ENCODE measurements around the gene ZFYVE9. TPM values are rescaled to one million over a fixed set of nuclear protein-coding genes. Genes with fewer than 3 reads are reported as not detected.

Gene ZFYVE9
- total RNA-seq, 1 experiment from 2014 or later, result 19.6 TPM

- no peak for TF ChIP-seq STAT6 (CRISPR knock-in tag; conservative IDR thresholded peaks at IDR 0.05; ENCODE audit: low read depth)
- TF ChIP-seq, protein P1, sequence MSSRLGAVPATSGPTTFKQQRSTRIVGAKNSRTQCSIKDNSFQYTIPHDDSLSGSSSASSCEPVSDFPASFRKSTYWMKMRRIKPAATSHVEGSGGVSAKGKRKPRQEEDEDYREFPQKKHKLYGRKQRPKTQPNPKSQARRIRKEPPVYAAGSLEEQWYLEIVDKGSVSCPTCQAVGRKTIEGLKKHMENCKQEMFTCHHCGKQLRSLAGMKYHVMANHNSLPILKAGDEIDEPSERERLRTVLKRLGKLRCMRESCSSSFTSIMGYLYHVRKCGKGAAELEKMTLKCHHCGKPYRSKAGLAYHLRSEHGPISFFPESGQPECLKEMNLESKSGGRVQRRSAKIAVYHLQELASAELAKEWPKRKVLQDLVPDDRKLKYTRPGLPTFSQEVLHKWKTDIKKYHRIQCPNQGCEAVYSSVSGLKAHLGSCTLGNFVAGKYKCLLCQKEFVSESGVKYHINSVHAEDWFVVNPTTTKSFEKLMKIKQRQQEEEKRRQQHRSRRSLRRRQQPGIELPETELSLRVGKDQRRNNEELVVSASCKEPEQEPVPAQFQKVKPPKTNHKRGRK (CRISPR knock-in tag; IDR thresholded peaks at IDR 0.05; ENCODE audit: borderline replicate concordance), result no peak
- TF ChIP-seq TEAD1 (CRISPR knock-in tag; IDR thresholded peaks at IDR 0.05), result no peak
- TF ChIP-seq ZNF532 (CRISPR knock-in tag; IDR thresholded peaks at IDR 0.05; ENCODE audit: borderline replicate concordance), result 0 out of 2 replicates have a peak, but pooled peaks have one; percentile 18
- no peak for TF ChIP-seq GRHL2 (CRISPR knock-in tag; IDR thresholded peaks at IDR 0.05; ENCODE audit: insufficient replicate concordance, severe bottlenecking)
- no peak for TF ChIP-seq NR3C1 (CRISPR knock-in tag; conservative IDR thresholded peaks at IDR 0.05; ENCODE audit: low read depth)
- no peak for TF ChIP-seq NR2C2 (CRISPR knock-in tag; IDR thresholded peaks at IDR 0.05)
- TF ChIP-seq ZNF423 (CRISPR knock-in tag; IDR thresholded peaks at IDR 0.05), result no peak
- TF ChIP-seq MXD4 (CRISPR knock-in tag; IDR thresholded peaks at IDR 0.05; ENCODE audit: borderline replicate concordance), result no peak
- TF ChIP-seq SOX15 (CRISPR knock-in tag; IDR thresholded peaks at IDR 0.05), result no peak
- TF ChIP-seq CREM (CRISPR knock-in tag; IDR thresholded peaks at IDR 0.05), result peak; percentile 81
- TF ChIP-seq, protein P2, sequence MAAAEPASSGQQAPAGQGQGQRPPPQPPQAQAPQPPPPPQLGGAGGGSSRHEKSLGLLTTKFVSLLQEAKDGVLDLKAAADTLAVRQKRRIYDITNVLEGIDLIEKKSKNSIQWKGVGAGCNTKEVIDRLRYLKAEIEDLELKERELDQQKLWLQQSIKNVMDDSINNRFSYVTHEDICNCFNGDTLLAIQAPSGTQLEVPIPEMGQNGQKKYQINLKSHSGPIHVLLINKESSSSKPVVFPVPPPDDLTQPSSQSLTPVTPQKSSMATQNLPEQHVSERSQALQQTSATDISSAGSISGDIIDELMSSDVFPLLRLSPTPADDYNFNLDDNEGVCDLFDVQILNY (CRISPR knock-in tag; IDR thresholded peaks at IDR 0.05), result no peak
- no peak for TF ChIP-seq SMAD3 (CRISPR knock-in tag; IDR thresholded peaks at IDR 0.05; ENCODE audit: borderline replicate concordance)
- no peak; the same call in 1 of the 2 replicates for TF ChIP-seq USF2 (CRISPR knock-in tag; IDR thresholded peaks at IDR 0.05)
- no peak for TF ChIP-seq ZNF425 (CRISPR knock-in tag; conservative IDR thresholded peaks at IDR 0.05)
- TF ChIP-seq, protein P3, sequence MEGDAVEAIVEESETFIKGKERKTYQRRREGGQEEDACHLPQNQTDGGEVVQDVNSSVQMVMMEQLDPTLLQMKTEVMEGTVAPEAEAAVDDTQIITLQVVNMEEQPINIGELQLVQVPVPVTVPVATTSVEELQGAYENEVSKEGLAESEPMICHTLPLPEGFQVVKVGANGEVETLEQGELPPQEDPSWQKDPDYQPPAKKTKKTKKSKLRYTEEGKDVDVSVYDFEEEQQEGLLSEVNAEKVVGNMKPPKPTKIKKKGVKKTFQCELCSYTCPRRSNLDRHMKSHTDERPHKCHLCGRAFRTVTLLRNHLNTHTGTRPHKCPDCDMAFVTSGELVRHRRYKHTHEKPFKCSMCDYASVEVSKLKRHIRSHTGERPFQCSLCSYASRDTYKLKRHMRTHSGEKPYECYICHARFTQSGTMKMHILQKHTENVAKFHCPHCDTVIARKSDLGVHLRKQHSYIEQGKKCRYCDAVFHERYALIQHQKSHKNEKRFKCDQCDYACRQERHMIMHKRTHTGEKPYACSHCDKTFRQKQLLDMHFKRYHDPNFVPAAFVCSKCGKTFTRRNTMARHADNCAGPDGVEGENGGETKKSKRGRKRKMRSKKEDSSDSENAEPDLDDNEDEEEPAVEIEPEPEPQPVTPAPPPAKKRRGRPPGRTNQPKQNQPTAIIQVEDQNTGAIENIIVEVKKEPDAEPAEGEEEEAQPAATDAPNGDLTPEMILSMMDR (IDR thresholded peaks at IDR 0.05), result peak; percentile 56; the same call in 1 of the 2 replicates
- no peak for TF ChIP-seq IRF2 (CRISPR knock-in tag; IDR thresholded peaks at IDR 0.05; ENCODE audit: borderline replicate concordance, low read depth)
- TF ChIP-seq, protein P4, sequence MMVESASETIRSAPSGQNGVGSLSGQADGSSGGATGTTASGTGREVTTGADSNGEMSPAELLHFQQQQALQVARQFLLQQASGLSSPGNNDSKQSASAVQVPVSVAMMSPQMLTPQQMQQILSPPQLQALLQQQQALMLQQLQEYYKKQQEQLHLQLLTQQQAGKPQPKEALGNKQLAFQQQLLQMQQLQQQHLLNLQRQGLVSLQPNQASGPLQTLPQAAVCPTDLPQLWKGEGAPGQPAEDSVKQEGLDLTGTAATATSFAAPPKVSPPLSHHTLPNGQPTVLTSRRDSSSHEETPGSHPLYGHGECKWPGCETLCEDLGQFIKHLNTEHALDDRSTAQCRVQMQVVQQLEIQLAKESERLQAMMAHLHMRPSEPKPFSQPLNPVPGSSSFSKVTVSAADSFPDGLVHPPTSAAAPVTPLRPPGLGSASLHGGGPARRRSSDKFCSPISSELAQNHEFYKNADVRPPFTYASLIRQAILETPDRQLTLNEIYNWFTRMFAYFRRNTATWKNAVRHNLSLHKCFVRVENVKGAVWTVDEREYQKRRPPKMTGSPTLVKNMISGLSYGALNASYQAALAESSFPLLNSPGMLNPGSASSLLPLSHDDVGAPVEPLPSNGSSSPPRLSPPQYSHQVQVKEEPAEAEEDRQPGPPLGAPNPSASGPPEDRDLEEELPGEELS (CRISPR knock-in tag; IDR thresholded peaks at IDR 0.05), result peak; percentile 85
Observed at GRCh38 chr1:52141513-52142219, at the start of gene ZFYVE9 (continued).

Measured in WTC11 (cell line).